KBM-7 (cell line): ENCODE results near the gene COL13A1.
A peak's percentile ranks its signal among the peaks of the same experiment; 100 is the strongest.

Experiments
- DNase-seq: peaks from one replicate; pipeline ENCODE4 v3.0.0-alpha.2; 2015
- in situ Hi-C: fragments of 300-500 bp; cut with MboI; formaldehyde crosslinking; loops from 2 replicates; pipeline ENCODE4 v1.14.3; 2020; ENCODE audit warnings: low sequenced_read_pairs, low pct_unique_long_range_greater_than_20kb, mixed read lengths

The COL13A1 gene

DNA sequence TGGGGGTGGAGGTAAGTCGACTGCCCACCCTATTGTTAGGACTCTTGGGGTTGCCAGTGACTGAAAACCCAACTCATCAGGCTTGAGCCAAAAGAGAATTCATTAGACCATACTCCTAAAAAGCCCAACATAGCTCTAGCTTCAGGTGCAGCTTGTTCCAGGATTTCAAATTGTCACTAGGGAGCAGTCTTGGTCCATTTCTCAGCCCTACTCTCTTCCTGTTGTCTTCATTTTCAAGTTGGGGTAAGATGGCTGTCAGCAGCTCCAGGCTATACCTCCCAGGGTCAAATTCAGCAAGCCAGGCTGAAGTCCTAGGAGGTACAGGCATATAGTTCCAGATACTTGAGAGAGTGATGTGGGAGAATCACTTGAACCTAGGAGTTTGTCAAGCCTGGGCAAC, 14.9 kb upstream of the COL13A1 start:
- peak; percentile 32 for DNase-seq
- in situ Hi-C loops: no loop called here

GRCh38 chr10:69787681-69788080, 14.0 kb upstream of the COL13A1 start:
- in situ Hi-C loops: no loop called here

DNA sequence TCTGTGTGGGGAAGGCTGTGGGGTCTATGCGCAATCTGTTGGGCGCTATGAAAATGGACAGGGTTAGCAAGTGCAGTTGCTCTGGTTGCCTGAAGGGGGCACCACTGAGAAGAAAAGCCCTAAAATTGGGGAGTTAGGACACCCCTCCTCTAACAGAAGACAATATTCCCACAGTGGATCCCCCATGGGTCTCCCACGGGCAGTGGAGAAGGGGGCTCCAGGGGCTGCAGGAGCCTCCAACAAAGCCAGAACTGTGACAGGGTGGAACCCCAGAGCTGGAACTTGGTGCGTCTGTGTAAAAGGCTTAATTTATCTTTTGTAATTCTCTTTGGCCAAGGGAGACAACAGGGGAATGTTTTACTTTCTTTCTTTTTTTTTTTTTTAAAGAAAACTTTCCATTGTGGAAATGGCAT, 12.5 kb upstream of the COL13A1 start:
- DNase-seq: no peak
- in situ Hi-C loops: no loop called here

More at GRCh38 chr10:69787681-69788080, 14.0 kb upstream of the COL13A1 start:
- DNase-seq: no peak

DNA sequence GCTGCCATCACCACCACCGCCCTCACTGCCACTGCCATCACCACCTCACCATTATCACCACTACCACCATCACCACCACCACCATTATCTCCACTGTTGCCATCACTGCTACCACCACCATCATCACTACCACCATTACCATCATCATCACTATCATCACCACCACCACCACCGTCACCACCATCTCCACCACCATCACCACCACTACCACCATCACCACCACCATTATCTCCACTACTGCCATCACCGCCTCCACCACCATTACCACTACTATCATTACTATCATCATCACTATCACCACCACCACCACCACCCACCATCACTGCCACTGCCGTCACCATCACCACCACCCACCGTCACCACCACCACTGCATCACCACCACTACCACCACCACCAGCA, 9.9 kb upstream of the COL13A1 start:
- DNase-seq: no peak
- in situ Hi-C loops: no loop called here

GRCh38 chr10:69792341-69792740, 9.4 kb upstream of the COL13A1 start:
- DNase-seq: no peak
- in situ Hi-C loops: no loop called here

GRCh38 chr10:69794673-69795072, 7.0 kb upstream of the COL13A1 start:
- in situ Hi-C loops: no loop called here
- DNase-seq: no peak

DNA sequence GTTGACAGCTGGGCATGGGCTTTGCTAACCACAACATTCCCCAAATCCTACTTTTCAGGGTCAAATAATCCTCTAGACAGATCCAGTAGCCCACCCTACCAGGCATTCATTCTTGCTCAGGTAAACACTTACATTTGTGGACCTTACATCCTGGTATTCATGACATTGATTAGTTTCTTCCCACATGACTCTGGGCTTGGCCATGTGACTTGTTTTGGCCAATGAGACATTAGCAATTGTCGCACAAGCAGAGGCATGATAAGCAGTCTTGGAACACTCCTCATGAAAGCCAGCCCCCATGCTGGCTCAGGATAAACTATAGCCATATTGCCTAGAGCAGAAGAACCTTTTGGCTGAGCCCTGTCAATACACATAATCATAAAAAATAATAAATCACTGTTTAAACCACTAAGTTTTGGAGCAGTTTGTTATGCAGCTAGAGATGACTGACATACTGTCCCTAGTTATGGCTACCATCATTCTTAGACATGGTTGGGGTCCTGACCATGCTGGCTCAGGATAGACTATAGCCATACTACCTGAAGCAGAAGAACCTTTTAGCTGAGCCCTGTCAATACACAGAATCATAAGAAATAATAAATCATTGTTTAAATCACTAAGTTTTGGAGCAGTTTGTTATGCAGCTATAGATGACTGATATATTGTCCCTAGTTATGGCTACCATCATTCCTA, 6.3 kb upstream of the COL13A1 start:
- DNase-seq: no peak
- in situ Hi-C loops: no loop called here

- DNase-seq: no peak
Measured at GRCh38 chr10:69797959-69798358, 3.7 kb upstream of the COL13A1 start.

GRCh38 chr10:69800109-69800508, 1.6 kb upstream of the COL13A1 start:
- peak; percentile 47 for DNase-seq
- in situ Hi-C loops: no loop called here

More at GRCh38 chr10:69797959-69798358, 3.7 kb upstream of the COL13A1 start:
- in situ Hi-C loops: no loop called here

- in situ Hi-C loops: no loop called here
- DNase-seq: no peak
Measured at GRCh38 chr10:69800665-69801064, 1.0 kb upstream of the COL13A1 start.

GRCh38 chr10:69801094-69801433, 642 bp upstream of the COL13A1 start:
- peak; percentile 72 for DNase-seq
- in situ Hi-C loops: no loop called here

DNA sequence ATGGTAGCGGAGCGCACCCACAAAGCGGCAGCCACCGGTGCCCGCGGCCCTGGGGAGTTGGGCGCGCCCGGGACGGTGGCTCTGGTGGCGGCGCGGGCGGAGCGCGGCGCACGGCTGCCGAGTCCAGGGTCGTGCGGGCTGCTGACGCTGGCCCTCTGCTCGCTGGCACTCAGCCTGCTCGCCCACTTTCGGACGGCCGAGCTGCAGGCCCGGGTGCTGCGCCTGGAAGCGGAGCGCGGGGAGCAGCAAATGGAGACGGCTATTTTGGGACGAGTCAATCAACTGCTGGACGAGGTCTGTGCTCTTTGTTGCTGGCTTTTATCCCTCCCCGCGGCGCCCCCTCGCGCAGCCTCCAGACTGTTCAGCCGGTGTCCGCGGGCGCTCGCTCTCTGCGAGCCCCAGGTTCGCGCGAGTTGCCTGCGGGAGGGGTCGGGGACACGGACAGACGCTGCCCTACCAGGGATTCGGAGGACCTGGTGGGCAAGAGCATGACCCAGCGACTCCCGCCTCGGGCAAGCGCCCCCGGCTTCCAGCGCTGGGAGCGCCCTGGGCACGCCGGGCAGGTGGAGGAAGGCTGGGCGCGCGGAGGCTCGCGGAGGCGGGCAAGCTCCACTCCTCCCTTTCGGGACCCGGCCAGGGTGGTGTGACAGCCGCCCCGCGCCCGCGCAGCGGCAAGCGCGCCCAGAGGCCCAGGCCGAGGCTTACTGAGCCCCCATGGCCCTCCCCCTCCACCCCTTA, 887 bp downstream of the COL13A1 start:
- no peak for DNase-seq
- in situ Hi-C loops: no loop called here

- in situ Hi-C loops: no loop called here
- DNase-seq: no peak
Measured at GRCh38 chr10:69803809-69804208, 2.1 kb downstream of the COL13A1 start.

GRCh38 chr10:69804775-69805174, 3.1 kb downstream of the COL13A1 start:
- DNase-seq: no peak
- in situ Hi-C loops: no loop called here

GRCh38 chr10:69807122-69807521, 5.4 kb downstream of the COL13A1 start:
- in situ Hi-C loops: no loop called here
- no peak for DNase-seq

GRCh38 chr10:69807696-69808095, 6.0 kb downstream of the COL13A1 start:
- in situ Hi-C loops: no loop called here
- no peak for DNase-seq

DNA sequence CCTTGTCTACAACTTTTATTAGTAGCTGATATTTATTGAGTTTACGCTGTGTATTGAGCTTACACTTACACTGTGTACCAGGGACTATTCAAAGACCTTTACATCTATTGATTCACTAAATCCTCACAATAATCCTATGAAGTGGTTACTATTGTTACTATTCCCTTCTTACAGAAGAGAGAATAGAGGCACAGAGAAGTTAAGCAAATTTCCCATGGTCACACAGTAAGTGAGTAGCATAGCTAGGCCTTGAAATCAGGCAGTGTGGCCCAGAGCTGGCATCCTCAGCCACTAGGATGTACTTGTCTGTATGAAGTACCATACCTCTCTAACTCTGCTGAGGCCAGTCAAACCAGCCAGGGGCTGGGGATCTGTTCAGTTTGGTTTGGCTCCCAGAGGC, 7.6 kb downstream of the COL13A1 start:
- in situ Hi-C loops: no loop called here
- DNase-seq: no peak

DNA sequence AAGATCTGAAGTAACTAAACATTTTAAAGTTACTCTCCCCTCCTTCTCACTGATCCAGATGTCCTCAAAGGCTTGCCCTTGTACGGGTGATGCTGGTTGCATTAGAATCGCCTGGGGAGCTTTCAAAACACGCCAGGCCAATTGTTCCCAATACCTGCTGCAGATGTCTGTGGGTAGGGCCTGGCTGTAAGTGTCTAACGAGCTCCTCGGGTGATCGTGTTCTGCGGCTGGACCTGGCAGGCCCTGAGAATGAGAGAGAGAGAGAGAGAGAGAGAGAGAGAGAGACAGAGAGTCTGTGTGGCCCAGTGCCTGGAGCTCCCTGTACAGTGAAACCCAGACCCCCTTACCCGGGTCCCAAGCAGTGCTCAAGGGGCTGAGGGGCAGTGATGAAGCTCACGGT, 8.4 kb downstream of the COL13A1 start:
- DNase-seq: no peak
- in situ Hi-C loops: no loop called here

GRCh38 chr10:69810675-69811397, 9.1 kb downstream of the COL13A1 start:
- DNase-seq: no peak
- in situ Hi-C loops: no loop called here

- in situ Hi-C loops: no loop called here
- DNase-seq: no peak
Measured at GRCh38 chr10:69813632-69814031, 11.9 kb downstream of the COL13A1 start.
